ENCODE results near the gene VWA8.
"Not testable (repeated sequence)": the region's sequence is repeated elsewhere in the genome, so short reads cannot be mapped to it uniquely, and the experiment has no call there.

Gene VWA8

DNA sequence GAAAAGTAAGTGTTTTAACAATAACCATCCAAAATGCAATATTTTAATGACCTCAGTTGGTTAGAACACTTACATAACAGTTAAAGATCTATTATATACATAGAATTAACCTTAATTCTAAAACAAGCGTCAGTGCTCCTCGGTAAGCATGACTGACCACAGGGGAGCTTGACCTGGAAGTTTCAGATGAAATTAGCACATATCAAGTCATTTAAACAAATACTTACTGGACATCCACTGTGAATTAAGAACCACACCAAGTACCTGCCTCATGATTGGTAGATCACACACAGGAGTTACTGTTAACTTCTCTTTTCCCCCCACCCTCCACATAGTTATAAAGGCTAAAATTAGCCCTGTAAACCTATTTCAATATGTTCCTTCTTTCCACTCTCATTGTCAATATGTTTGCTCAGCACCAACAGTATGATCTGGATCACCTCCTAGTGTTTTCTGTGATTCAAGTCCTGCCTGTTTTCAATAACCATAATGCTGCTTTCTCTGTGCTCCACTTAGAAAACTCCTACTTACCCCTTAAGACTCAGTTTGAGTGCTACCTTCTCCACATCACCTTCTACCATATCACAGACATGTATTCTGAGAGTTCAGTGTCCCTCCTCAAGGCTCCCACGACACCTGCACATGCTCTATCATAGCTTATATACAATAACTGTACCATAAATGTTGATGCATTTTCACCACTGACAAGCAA lies 209.0 kb downstream of the VWA8 start:
- no peak overlapping the region for H3K9ac ChIP-seq (ENCODE audit: low read length)
- TF ChIP-seq, protein P1, sequence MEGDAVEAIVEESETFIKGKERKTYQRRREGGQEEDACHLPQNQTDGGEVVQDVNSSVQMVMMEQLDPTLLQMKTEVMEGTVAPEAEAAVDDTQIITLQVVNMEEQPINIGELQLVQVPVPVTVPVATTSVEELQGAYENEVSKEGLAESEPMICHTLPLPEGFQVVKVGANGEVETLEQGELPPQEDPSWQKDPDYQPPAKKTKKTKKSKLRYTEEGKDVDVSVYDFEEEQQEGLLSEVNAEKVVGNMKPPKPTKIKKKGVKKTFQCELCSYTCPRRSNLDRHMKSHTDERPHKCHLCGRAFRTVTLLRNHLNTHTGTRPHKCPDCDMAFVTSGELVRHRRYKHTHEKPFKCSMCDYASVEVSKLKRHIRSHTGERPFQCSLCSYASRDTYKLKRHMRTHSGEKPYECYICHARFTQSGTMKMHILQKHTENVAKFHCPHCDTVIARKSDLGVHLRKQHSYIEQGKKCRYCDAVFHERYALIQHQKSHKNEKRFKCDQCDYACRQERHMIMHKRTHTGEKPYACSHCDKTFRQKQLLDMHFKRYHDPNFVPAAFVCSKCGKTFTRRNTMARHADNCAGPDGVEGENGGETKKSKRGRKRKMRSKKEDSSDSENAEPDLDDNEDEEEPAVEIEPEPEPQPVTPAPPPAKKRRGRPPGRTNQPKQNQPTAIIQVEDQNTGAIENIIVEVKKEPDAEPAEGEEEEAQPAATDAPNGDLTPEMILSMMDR (IDR thresholded peaks at IDR 0.05; ENCODE audit: low read depth, low read length): no peak
- TF ChIP-seq EZH2phosphoT487 (IDR thresholded peaks at IDR 0.05; ENCODE audit: low read depth): no peak
- H4K20me1 ChIP-seq (ENCODE audit: insufficient read depth, low read length): no peaks in the 10 kb centered on the region
- no peaks in the 10 kb centered on the region for H3K9me3 ChIP-seq (ENCODE audit: insufficient read depth, low read length)
- H3K4me3 ChIP-seq (ENCODE audit: low read length): no peak overlapping the region
- H3K36me3 ChIP-seq (replicated peaks; ENCODE audit: low read depth, low read length): no peaks in the 10 kb centered on the region
- H3K4me2 ChIP-seq (ENCODE audit: low read length): no peak overlapping the region
- H3K27me3 ChIP-seq (ENCODE audit: low read depth, low read length): no peaks in the 10 kb centered on the region
- no peak overlapping the region for H3K27ac ChIP-seq (ENCODE audit: low read length)
- no peaks in the 10 kb centered on the region for H3K4me1 ChIP-seq (ENCODE audit: low read length)
- no peak overlapping the region for H2AFZ ChIP-seq (ENCODE audit: low read depth, low read length)
- H3K79me2 ChIP-seq (ENCODE audit: low read length): no peaks in the 10 kb centered on the region

DNA sequence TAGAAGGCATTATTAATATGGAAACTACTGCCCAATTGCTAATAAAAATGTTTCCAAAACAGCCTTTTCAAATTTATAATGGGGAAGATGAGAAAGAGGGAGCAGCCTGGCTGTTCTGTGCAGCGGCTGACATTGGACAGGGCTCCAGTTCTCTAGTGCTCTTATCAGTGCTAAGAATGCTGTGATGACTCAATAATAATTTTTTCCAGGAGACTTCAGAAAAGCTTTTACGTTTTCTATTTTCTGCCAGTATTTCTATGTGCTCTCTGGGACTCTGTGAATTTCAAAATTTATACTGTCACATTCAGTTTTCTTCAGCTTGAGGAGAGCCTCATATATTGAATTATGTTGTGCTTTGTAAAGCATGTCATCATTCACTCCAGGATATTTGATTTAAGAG lies 209.6 kb downstream of the VWA8 start:
- TF ChIP-seq, protein P1 (IDR thresholded peaks at IDR 0.05; ENCODE audit: low read depth, low read length): no peak
- no peak for TF ChIP-seq EZH2phosphoT487 (IDR thresholded peaks at IDR 0.05; ENCODE audit: low read depth)
- H3K79me2 ChIP-seq (ENCODE audit: low read length): no peaks in the 10 kb centered on the region
- no peaks in the 10 kb centered on the region for H4K20me1 ChIP-seq (ENCODE audit: insufficient read depth, low read length)
- no peaks in the 10 kb centered on the region for H3K36me3 ChIP-seq (replicated peaks; ENCODE audit: low read depth, low read length)
- H3K9ac ChIP-seq (ENCODE audit: low read length): no peak overlapping the region
- no peak overlapping the region for H3K4me2 ChIP-seq (ENCODE audit: low read length)
- no peaks in the 10 kb centered on the region for H3K4me1 ChIP-seq (ENCODE audit: low read length)
- H3K27me3 ChIP-seq (ENCODE audit: low read depth, low read length): no peaks in the 10 kb centered on the region
- no peak overlapping the region for H3K27ac ChIP-seq (ENCODE audit: low read length)
- H3K4me3 ChIP-seq (ENCODE audit: low read length): no peak overlapping the region
- no peak overlapping the region for H2AFZ ChIP-seq (ENCODE audit: low read depth, low read length)
- H3K9me3 ChIP-seq (ENCODE audit: insufficient read depth, low read length): no peaks in the 10 kb centered on the region

DNA sequence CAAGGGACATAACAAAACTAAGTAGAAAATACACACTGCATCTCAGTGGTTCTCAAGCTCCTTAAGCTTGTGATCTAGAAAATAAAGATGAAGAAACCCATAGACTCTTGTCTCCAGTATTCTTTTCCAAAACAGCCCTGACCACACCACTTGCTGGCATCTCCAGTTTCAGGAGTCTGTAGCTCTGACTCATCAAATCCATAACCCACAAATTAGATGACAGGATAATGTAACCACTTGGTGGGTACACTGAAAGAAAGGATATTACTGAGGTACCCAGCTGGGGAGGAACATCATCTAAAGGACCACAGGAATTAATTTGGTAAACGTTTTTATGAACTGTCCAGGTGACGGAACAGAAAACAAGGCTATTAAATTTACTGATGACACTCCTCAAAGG lies 214.7 kb downstream of the VWA8 start:
- Histone ChIP-seq H3K4me2 (ENCODE audit: low read length) (no peak overlapping the region), H2AFZ (ENCODE audit: low read depth, low read length) (no peak overlapping the region), H3K79me2 (ENCODE audit: low read length) (no peaks in the 10 kb centered on the region)

DNA sequence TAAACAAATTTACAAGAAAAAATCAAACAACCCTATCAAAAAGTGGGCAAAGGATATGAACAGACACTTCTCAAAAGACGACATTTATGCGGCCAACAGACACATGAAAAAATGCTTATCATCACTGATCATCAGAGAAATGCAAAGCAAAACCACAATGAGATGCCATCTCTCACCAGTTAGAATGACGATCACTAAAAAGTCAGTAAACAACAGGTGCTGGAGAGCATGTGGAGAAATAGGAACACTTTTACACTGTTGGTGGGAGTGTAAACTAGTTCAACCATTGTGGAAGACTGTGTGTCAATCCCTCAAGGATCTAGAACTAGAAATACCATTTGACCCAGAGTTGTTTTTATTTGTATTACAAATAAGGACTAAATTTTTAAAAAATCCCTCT lies 215.4 kb downstream of the VWA8 start:
- not testable (repeated sequence) for H3K36me3 ChIP-seq (replicated peaks; ENCODE audit: low read depth, low read length); H3K9me3 ChIP-seq (ENCODE audit: insufficient read depth, low read length); H3K27me3 ChIP-seq (ENCODE audit: low read depth, low read length); H3K4me2 ChIP-seq (ENCODE audit: low read length); H3K27ac ChIP-seq (ENCODE audit: low read length); H3K9ac ChIP-seq (ENCODE audit: low read length); H4K20me1 ChIP-seq (ENCODE audit: insufficient read depth, low read length); H3K4me1 ChIP-seq (ENCODE audit: low read length); H3K79me2 ChIP-seq (ENCODE audit: low read length); H3K4me3 ChIP-seq (ENCODE audit: low read length); H2AFZ ChIP-seq (ENCODE audit: low read depth, low read length)

More for the DNA sequence above, 214.7 kb downstream of the VWA8 start:
- Histone ChIP-seq H4K20me1 (ENCODE audit: insufficient read depth, low read length) (no peaks in the 10 kb centered on the region), H3K9me3 (ENCODE audit: insufficient read depth, low read length) (no peaks in the 10 kb centered on the region), H3K27me3 (ENCODE audit: low read depth, low read length) (no peaks in the 10 kb centered on the region), H3K4me1 (ENCODE audit: low read length) (no peaks in the 10 kb centered on the region), H3K4me3 (ENCODE audit: low read length) (no peak overlapping the region), H3K36me3 (replicated peaks; ENCODE audit: low read depth, low read length) (peaks cover 3% of the 10 kb centered on the region), H3K9ac (ENCODE audit: low read length) (no peak overlapping the region), H3K27ac (ENCODE audit: low read length) (no peak overlapping the region)
- no peak for TF ChIP-seq EZH2phosphoT487 (IDR thresholded peaks at IDR 0.05; ENCODE audit: low read depth)
- TF ChIP-seq, protein P1 (IDR thresholded peaks at IDR 0.05; ENCODE audit: low read depth, low read length): no peak

Data from OCI-LY3 (cell line).